ENCODE data around the gene DDR2. TPM values are rescaled to one million over a fixed set of nuclear protein-coding genes. Genes with fewer than 3 reads are reported as not detected.

The DDR2 gene
- total and polyA plus RNA-seq, 2 of the 4 experiments (the other 2 are of a cell fraction) = 66.1 to 245 TPM

- Histone ChIP-seq H3K4me1 (ENCODE audit: control insufficient read depth, insufficient read depth, low read length) (peaks cover 34% of the 10 kb centered on the region), H3K9me1 (ENCODE audit: insufficient read depth, low read length) (peaks cover 34% of the 10 kb centered on the region), H2AFZ (replicated peaks; ENCODE audit: low read length, poor library complexity) (no peak overlapping the region), H2AK5ac (ENCODE audit: low read depth, low read length) (no peak overlapping the region), H3K27me3 (ENCODE audit: control insufficient read depth, insufficient read depth, low read length) (no peaks in the 10 kb centered on the region), H2AK9ac (replicated peaks; ENCODE audit: low read depth, low read length, poor library complexity) (no peak overlapping the region), H3K27ac (ENCODE audit: insufficient read depth, low read length) (no peak overlapping the region), H4K8ac (ENCODE audit: low read depth in 2 of 2, low read length in 2 of 2) (no peak overlapping the region), H2BK5ac (ENCODE audit: low read depth, low read length, poor library complexity, severe bottlenecking) (no peak overlapping the region), H3K9ac (ENCODE audit: low read depth, low read length) (no peak overlapping the region), H3K36me3 (ENCODE audit: control insufficient read depth, insufficient read depth, low read length) (no peaks in the 10 kb centered on the region), H3K18ac (ENCODE audit: low read depth, low read length) (no peak overlapping the region), H2BK120ac (ENCODE audit: low read depth, low read length) (no peak overlapping the region), H3K4me3 (ENCODE audit: insufficient read depth, low read depth, low read length) (no peak overlapping the region), H3K14ac (replicated peaks; ENCODE audit: low read depth, low read length) (no peak overlapping the region), H4K5ac (ENCODE audit: low read depth, low read length) (no peak overlapping the region), H2BK15ac (ENCODE audit: low read depth, low read length) (no peak overlapping the region), H3K9me3 (ENCODE audit: control insufficient read depth, insufficient read depth, low read length) (no peaks in the 10 kb centered on the region), H3K4ac (ENCODE audit: low read depth, low read length) (no peak overlapping the region), H4K91ac (ENCODE audit: insufficient read depth, low read depth, low read length) (no peak overlapping the region), H3K56ac (ENCODE audit: extremely low read depth, insufficient read depth, low read length) (no peak overlapping the region), H3K79me1 (ENCODE audit: low read depth in 1 of 2, low read length in 2 of 2) (peaks cover 52 to 87% of the 10 kb centered on the region in 2 experiments), H4K20me1 (ENCODE audit: insufficient read depth, low read length) (peaks cover 81% of the 10 kb centered on the region), H3K4me2 (ENCODE audit: low read depth, low read length) (no peak overlapping the region), H3K23ac (ENCODE audit: low read depth, low read length) (no peak overlapping the region), H2BK20ac (ENCODE audit: low read depth, low read length) (no peak overlapping the region)
- ChIA-PET POLR2A (ENCODE audit: unreplicated experiment) (no interaction called here), CTCF (no interaction called here)
- ATAC-seq (ENCODE audit: low read depth) (no peak), DNase-seq (no peak)
- dilution Hi-C loops (cut with HindIII; ENCODE audit: low sequenced_read_pairs, unreplicated experiment) = no loop called here
- intact Hi-C loops (cut with micrococcal nuclease) = no loop called here
- TF ChIP-seq MAFK (IDR thresholded peaks at IDR 0.05; ENCODE audit: low read depth, low read length) (no peak), BHLHE40 (IDR thresholded peaks at IDR 0.05; ENCODE audit: low read depth, low read length) (no peak), CHD1 (IDR thresholded peaks at IDR 0.05; ENCODE audit: low read depth, low read length) (no peak), RFX5 (IDR thresholded peaks at IDR 0.05; ENCODE audit: low read depth, low read length) (no peak), MAZ (IDR thresholded peaks at IDR 0.05; ENCODE audit: borderline replicate concordance, low read depth, low read length) (no peak), RCOR1 (IDR thresholded peaks at IDR 0.05; ENCODE audit: insufficient replicate concordance, low read length) (no peak), RAD21 (IDR thresholded peaks at IDR 0.05; ENCODE audit: low read length) (no peak), CTCF (conservative IDR thresholded peaks at IDR 0.05; ENCODE audit: low read depth, low read length) (no peak), SMC3 (IDR thresholded peaks at IDR 0.05; ENCODE audit: low read depth, low read length) (no peak), NFE2L2 (IDR thresholded peaks at IDR 0.05; ENCODE audit: low read depth, low read length) (no peak), ELK1 (IDR thresholded peaks at IDR 0.05; ENCODE audit: borderline replicate concordance, low read depth, low read length) (no peak), USF2 (IDR thresholded peaks at IDR 0.05; ENCODE audit: low read depth, low read length) (no peak), POLR2A (IDR thresholded peaks at IDR 0.05; ENCODE audit: low read depth, low read length) (no peak), CEBPB (IDR thresholded peaks at IDR 0.05; ENCODE audit: low read depth, low read length) (no peak), MXI1 (IDR thresholded peaks at IDR 0.05; ENCODE audit: borderline replicate concordance, low read depth, low read length) (no peak), FOS (IDR thresholded peaks at IDR 0.05; ENCODE audit: low read depth, low read length) (no peak)
- in situ Hi-C loops (cut with MboI; ENCODE audit: low sequenced_read_pairs) = no loop called here
- no CpG with 5 or more reads among the region's 4 CpGs for WGBS, 2 experiments (ENCODE audit: extremely low coverage in 2 of 2, insufficient read length in 1 of 2)
- no TSS peak for BruUV-seq (replicated peaks)
These were observed 62.6 kb downstream of the DDR2 start for GRCh38 chr1:162694911-162695310.

Measured in IMR-90 (cell line).